SK-N-SH (cell line): Measurements from ENCODE around the gene DDX28.

Experiments
- CTCF ChIP-seq: fragments of 200-600 bp; sonication (generic); IDR thresholded peaks from 2 replicates; pipeline ENCODE4 v1.6.1; 2017; ENCODE audit warnings: antibody characterized with exemption, mild to moderate bottlenecking, moderate library complexity
- EP300 ChIP-seq, 2 experiments: IDR thresholded peaks; 2 replicates each; pipeline versions ENCODE4 v1.4.0 to v1.6.1; 2012; ENCODE audit warnings: borderline replicate concordance in 1 of 2, low read depth in 1 of 2, low read length in 1 of 2
- JUND ChIP-seq: IDR thresholded peaks from 2 replicates; pipeline ENCODE4 v1.4.0; 2012
- MAX ChIP-seq: IDR thresholded peaks from 2 replicates; pipeline ENCODE4 v1.4.0; 2012; ENCODE audit warnings: low read depth
- RCOR1 ChIP-seq: fragments of 150-350 bp; IDR thresholded peaks from 2 replicates; pipeline ENCODE4 v1.6.1; 2017; ENCODE audit warnings: antibody characterized with exemption, low read length
- RFX5 ChIP-seq: IDR thresholded peaks from 2 replicates; pipeline ENCODE4 v1.6.1; 2012; ENCODE audit warnings: mild to moderate bottlenecking, improper control_type of control experiment, low read length
- TAF1 ChIP-seq: IDR thresholded peaks from 2 replicates; pipeline ENCODE4 v1.6.1; 2012; ENCODE audit warnings: low read depth, mild to moderate bottlenecking, low read length, moderate library complexity, borderline replicate concordance
- TF ChIP-seq, protein P1 (sequence below): IDR thresholded peaks from 2 replicates; pipeline ENCODE4 v1.6.1; 2012; ENCODE audit warnings: mild to moderate bottlenecking, low read depth, low read length, moderate library complexity
- TF ChIP-seq, protein P2 (sequence below): IDR thresholded peaks from 2 replicates; pipeline ENCODE4 v1.4.0; 2012; ENCODE audit warnings: low read depth, borderline replicate concordance
- TF ChIP-seq, protein P3 (sequence below): IDR thresholded peaks from 2 replicates; pipeline ENCODE4 v1.4.0; 2012; ENCODE audit warnings: low read depth, borderline replicate concordance

DNA sequence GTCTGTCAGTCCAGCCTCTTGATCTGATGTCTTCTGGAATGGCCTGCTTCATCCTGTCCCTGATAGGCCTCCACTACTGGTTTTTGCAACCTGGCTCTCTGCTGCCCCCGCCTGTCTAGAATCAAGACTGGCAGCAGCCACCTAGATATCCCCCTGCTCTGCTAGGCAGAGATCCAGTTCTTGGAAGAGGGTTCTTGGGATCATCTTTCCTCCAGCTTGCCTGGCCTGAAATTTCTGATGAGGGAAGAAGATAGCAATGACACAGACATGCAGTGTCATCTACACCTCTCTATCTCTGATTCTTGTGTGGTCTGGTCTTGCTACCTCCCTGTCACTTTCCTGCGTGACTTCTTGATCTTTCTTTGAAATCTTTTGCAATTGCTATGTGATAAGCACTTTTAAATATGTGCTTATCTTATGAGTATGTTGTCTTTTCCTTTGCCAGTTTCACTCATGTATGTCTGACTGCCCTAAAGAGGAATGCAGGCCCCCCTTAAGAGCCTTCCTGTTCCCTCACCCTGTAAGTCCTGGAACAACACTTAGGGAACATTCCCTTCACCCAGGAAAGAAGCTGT is 41.8 kb upstream of the DDX28 start:
- TF ChIP-seq CTCF: peak; percentile 86
- TF ChIP-seq TAF1: no peak
- TF ChIP-seq, protein P1, sequence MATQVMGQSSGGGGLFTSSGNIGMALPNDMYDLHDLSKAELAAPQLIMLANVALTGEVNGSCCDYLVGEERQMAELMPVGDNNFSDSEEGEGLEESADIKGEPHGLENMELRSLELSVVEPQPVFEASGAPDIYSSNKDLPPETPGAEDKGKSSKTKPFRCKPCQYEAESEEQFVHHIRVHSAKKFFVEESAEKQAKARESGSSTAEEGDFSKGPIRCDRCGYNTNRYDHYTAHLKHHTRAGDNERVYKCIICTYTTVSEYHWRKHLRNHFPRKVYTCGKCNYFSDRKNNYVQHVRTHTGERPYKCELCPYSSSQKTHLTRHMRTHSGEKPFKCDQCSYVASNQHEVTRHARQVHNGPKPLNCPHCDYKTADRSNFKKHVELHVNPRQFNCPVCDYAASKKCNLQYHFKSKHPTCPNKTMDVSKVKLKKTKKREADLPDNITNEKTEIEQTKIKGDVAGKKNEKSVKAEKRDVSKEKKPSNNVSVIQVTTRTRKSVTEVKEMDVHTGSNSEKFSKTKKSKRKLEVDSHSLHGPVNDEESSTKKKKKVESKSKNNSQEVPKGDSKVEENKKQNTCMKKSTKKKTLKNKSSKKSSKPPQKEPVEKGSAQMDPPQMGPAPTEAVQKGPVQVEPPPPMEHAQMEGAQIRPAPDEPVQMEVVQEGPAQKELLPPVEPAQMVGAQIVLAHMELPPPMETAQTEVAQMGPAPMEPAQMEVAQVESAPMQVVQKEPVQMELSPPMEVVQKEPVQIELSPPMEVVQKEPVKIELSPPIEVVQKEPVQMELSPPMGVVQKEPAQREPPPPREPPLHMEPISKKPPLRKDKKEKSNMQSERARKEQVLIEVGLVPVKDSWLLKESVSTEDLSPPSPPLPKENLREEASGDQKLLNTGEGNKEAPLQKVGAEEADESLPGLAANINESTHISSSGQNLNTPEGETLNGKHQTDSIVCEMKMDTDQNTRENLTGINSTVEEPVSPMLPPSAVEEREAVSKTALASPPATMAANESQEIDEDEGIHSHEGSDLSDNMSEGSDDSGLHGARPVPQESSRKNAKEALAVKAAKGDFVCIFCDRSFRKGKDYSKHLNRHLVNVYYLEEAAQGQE: no peak
- TF ChIP-seq, protein P2, sequence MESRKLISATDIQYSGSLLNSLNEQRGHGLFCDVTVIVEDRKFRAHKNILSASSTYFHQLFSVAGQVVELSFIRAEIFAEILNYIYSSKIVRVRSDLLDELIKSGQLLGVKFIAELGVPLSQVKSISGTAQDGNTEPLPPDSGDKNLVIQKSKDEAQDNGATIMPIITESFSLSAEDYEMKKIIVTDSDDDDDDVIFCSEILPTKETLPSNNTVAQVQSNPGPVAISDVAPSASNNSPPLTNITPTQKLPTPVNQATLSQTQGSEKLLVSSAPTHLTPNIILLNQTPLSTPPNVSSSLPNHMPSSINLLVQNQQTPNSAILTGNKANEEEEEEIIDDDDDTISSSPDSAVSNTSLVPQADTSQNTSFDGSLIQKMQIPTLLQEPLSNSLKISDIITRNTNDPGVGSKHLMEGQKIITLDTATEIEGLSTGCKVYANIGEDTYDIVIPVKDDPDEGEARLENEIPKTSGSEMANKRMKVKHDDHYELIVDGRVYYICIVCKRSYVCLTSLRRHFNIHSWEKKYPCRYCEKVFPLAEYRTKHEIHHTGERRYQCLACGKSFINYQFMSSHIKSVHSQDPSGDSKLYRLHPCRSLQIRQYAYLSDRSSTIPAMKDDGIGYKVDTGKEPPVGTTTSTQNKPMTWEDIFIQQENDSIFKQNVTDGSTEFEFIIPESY: no peak
- TF ChIP-seq MAX: 0 out of 2 replicates have a peak, but pooled peaks have one; percentile 34
- no peak; a peak in 1 of 4 replicates for TF ChIP-seq EP300 (IDR thresholded peaks at IDR 0.05; ENCODE audit: borderline replicate concordance in 1 of 2, low read depth in 1 of 2, low read length in 1 of 2)
- TF ChIP-seq JUND: peak; percentile 60
- TF ChIP-seq, protein P3, sequence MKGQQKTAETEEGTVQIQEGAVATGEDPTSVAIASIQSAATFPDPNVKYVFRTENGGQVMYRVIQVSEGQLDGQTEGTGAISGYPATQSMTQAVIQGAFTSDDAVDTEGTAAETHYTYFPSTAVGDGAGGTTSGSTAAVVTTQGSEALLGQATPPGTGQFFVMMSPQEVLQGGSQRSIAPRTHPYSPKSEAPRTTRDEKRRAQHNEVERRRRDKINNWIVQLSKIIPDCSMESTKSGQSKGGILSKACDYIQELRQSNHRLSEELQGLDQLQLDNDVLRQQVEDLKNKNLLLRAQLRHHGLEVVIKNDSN: no peak
- no peak for TF ChIP-seq RCOR1
- no peak for TF ChIP-seq RFX5
